WI38 (cell line): ENCODE data around the gene NPAS2.

Source experiments
- H3K4me3 ChIP-seq: 2 replicates; pipeline ENCODE4 v1.5.1; 2011; ENCODE audit warnings: low read depth, mild to moderate bottlenecking, control low read depth, low read length
- TF ChIP-seq, protein P1 (sequence below): IDR thresholded peaks from 2 replicates; pipeline ENCODE4 v1.5.1; 2012; ENCODE audit warnings: low read depth, mild to moderate bottlenecking, control low read depth, low read length

NPAS2 gene

DNA sequence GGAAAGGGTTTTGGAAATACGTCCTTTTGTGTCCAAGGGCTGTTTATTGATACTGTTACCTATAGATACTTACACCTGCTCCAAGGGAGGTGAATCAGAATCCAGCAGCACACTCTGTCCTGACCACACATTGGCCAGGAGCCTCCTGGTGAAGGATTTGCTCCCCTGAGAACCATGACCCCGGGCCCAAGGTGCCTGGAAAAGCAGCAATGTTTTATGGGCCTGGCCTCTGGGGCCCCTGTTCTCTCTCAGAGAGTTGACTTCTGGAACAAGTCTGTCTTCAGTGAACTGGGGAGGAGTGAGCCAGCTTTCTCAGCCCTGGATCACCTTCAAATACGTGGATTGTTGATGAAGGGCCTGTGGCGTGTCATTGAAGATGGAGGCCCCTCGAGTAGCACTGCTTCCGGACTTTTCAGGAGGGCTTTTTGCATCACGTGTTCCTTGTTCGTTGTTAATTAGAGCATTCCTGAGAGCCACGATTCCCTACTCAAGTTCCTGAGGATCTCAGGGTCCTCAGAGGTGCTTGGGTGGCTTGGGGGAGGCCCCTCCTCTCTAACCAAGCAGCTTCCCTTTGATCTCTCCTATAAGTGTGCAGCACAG lies 103.6 kb downstream of the NPAS2 start:
- TF ChIP-seq, protein P1, sequence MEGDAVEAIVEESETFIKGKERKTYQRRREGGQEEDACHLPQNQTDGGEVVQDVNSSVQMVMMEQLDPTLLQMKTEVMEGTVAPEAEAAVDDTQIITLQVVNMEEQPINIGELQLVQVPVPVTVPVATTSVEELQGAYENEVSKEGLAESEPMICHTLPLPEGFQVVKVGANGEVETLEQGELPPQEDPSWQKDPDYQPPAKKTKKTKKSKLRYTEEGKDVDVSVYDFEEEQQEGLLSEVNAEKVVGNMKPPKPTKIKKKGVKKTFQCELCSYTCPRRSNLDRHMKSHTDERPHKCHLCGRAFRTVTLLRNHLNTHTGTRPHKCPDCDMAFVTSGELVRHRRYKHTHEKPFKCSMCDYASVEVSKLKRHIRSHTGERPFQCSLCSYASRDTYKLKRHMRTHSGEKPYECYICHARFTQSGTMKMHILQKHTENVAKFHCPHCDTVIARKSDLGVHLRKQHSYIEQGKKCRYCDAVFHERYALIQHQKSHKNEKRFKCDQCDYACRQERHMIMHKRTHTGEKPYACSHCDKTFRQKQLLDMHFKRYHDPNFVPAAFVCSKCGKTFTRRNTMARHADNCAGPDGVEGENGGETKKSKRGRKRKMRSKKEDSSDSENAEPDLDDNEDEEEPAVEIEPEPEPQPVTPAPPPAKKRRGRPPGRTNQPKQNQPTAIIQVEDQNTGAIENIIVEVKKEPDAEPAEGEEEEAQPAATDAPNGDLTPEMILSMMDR, result no peak
- H3K4me3 ChIP-seq, result no peak overlapping the region

DNA sequence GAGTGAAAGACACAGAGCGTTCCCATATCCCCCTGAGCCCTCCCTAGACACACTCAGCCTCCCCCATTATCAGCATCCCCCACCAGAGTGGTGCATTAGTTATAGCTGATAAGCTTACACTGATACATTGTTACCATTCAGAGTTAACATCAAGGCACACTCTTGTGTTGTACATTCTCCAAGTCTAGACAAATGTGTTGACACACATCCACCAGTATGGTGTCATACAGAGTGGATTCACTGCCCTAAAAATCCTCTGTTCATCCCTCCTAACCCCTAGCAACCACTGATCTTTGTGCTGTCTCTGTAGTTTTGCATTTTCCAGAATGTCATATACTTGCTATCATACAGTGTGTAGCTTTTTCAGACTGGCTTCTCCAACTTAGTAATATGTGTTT lies 104.2 kb downstream of the NPAS2 start:
- TF ChIP-seq, protein P1, result no peak
- peak overlapping the region; percentile 46 for H3K4me3 ChIP-seq

DNA sequence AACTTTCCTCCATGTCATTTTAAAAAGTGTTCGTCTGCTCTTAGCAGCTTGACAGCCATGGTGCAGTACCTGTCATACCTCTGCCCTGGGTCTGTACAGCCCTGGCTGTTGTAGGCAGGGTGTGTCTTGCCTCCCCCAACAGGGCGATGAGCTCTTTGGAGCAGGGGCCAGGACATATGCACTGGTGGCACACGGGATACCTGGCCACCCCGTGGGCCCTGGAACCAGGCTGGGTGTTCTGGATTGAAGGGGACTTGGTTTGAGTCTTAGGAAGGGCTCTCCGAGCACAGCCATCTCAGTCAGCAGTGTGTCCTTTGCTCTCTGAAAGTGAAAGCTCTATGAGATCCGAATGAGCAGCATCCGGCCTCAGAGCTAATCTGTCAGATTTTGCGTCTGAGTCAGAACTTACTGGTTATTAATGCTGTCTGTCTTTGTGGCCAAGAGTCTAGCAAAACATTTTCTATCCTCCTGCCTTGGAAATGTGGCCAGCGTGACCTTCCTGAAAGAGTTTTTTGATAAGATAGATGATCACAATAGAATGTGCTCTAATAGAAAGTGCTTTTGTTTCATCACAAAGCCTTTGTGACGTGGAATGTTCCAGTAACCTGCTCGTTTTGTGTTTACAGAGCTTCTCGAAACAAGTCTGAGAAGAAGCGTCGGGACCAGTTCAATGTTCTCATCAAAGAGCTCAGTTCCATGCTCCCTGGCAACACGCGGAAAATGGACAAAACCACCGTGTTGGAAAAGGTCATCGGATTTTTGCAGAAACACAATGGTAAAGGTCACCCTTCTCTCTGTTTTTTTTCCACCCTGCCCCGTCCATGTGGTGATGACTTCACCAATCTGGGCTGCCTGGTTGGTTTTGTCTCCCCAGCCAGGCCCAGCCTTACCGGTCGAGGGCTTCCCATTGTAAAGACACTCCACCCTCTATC lies 104.8 kb downstream of the NPAS2 start:
- peak overlapping the region; percentile 46 for H3K4me3 ChIP-seq
- TF ChIP-seq, protein P1, result no peak

DNA sequence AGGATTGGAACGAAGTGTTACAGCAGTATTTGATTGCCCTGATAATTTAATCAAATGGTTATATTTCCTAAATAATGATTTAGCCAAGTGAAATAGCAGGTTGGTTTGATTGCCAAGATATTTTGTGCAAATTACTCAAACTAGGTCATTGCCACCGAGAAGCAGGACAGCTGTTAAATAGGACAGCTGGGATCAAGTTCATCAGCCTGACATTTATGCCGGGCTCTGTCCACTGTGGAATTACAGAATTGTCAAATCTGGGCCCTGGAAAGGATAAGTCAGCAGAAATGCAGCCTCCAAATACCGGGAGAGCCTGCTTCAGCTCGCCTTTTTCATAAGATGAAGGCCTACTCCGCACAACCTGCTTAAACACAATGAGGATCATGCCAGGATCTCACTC lies 108.3 kb downstream of the NPAS2 start:
- no peak overlapping the region for H3K4me3 ChIP-seq
- TF ChIP-seq, protein P1, result no peak

DNA sequence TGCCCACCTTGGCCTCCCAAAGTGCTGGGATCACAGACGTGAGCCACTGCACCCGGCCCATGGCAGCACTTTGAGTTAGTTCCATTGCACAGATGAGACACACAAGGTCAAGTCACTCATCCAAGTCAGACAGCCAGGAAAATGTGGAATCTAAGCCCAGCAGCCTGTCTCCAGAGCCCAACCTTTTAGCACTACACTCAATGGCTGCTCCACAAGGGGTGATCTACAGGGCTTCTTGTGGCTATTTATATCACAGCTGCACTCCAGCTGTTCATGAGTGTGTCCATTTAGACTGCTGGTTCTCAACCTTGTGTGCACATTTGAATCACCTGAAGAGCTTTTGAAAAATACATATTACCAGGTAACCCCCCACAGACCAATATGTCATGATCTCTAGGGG lies 109.2 kb downstream of the NPAS2 start:
- TF ChIP-seq, protein P1, result no peak
- H3K4me3 ChIP-seq, result no peak overlapping the region

DNA sequence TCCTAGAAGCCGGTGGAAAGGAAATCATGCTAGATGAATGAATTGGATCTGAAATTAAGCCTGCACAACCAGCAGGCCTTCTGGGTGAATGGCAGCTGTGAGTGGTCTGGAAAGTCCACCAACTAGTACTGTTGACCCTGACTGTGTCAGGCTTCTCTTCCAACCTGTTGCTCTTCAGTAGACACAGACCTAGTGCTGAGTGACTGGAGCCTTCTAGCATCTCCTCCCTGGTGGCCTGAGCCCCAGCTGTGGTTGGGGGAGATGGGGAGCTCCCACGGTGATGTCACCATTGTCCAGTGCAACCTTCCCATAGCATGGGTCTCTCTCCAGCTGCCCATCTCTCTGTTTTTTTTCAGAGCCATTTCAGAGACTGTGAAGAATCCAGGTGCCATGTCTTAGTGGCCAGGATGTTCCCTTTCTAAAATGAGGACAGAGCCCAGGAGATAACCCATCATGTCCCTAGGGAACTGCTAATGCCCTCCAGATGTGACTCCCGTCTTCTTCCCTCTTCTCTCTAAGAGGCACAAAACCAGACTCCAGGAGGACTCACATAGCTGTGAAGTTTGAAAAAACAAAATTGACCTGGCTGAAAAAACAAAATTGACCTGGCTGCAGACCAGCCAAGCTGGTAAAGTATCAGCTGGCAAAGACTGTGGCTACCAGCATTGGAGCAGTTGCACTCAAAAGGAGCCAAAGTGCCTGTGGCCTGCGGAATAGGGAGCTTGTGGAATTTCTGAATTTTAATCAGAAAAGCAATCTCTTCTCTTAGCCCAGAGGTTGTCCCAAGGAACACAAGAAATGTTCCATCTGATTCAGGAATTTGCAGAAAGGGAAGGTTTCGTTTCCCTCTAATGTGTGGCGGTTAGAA lies 114.8 kb downstream of the NPAS2 start:
- TF ChIP-seq, protein P1, result no peak
- H3K4me3 ChIP-seq, result no peak overlapping the region
